Stimulated activated CD8-positive, alpha-beta memory T cell treated with anti-CD3 and anti-CD28 coated beads, Interleukin-7, amount 100 ng/mL, for 1 hour (primary cell): Measurements from ENCODE around the gene SGTA.
"Not testable (repeated sequence)": the region's sequence is repeated elsewhere in the genome, so short reads cannot be mapped to it uniquely, and the experiment has no call there.

ENCODE experiments used
- DNase-seq, 2 donors: peaks; one replicate each; pipeline ENCODE4 v3.0.0-alpha.2; 2020; ENCODE audit warnings: low read depth in 2 of 2

The SGTA gene, protein sequence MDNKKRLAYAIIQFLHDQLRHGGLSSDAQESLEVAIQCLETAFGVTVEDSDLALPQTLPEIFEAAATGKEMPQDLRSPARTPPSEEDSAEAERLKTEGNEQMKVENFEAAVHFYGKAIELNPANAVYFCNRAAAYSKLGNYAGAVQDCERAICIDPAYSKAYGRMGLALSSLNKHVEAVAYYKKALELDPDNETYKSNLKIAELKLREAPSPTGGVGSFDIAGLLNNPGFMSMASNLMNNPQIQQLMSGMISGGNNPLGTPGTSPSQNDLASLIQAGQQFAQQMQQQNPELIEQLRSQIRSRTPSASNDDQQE

DNA sequence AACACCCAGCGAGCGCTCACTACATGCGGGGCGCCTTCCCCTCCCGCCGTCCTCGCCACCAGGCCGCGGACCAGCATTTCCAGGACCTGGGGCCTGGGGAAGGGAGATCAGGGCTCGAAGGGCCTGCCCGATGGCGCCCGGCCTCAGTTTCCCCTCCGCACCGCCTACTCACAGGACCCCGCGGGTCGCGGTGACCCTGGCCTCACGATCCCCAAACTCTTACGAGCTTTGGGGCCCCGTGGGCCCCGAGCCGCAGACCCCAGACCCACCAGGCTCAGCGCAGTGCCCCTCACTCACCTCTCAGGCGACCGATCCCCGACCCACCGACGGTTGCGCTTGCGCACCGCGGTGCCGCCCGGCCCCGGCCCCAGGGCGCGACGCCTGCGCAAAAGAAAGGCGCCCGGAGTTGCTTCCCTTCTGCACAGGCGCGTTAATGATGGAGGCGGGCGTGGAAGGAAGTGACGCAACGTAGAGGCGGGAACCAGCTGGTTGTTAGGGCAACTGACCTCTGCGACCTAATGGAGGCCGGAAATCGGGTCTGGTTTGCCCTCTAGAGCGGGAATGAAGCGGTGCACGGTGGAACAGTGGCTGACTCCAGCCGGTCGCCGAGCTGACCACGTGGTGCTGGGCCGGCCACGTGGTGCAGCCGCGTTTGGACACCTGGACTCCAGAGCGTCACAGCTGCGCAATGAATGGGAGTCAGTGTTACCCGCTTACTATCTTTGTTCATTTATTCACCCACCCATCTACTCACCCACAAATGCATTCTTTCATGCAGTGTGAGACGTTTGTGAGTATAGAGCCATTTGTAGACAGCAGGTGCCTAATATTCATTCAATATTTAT, at the start of gene SGTA:
Gene SGTA, minus strand, starts transcription at position 338 of the 845 bp plus-strand sequence. CDS start 14,205 bp downstream, outside the sequence.
- DNase-seq: peak; percentile 92 to 94

- DNase-seq: no peak
Measured at GRCh38 chr19:2827840-2828489, 44.9 kb upstream of the SGTA start.

GRCh38 chr19:2827022-2827421, 43.9 kb upstream of the SGTA start:
- no peak for DNase-seq

GRCh38 chr19:2824129-2824528, 41.1 kb upstream of the SGTA start:
- no peak for DNase-seq

DNA sequence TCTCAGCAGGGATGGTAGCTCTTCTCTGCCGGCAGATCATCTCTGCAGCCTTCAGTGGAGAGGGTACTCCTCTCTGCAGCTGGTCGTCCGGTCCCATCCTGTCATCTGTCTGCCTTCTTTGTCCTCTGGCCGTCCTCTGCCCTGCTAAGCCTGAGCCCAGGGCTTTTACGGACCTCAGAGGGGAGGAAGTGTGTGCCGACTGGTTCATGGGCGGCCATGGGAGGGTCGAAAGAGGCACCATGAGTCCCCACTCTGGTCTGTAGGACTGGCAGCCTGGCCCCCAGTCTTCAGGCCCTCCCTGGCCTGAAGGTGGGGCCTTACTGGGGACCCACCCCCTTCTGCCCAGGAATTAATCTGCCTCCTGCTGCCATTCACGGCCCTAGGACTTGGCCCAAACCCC, 40.6 kb upstream of the SGTA start:
- DNase-seq: no peak

DNA sequence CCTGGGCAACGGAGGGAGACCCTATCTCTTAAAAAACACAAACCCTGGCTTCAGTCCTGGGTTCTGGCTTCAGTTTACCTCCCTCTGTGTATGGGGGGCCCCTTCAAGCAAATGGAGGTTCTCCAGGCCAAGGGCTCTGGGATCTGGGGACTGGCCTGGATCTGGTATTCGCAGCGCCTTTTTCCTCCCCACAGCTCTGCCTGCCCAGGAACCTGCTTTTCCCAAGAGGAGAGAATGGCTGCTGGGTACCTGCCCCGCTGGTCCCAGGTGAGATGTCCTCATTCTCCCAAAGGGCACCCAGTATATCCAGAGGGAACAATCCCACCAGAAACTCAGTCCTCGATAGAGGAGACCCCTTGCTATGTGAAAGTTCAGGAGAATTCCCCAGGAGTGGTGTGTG, 39.8 kb upstream of the SGTA start:
- DNase-seq: no peak

DNA sequence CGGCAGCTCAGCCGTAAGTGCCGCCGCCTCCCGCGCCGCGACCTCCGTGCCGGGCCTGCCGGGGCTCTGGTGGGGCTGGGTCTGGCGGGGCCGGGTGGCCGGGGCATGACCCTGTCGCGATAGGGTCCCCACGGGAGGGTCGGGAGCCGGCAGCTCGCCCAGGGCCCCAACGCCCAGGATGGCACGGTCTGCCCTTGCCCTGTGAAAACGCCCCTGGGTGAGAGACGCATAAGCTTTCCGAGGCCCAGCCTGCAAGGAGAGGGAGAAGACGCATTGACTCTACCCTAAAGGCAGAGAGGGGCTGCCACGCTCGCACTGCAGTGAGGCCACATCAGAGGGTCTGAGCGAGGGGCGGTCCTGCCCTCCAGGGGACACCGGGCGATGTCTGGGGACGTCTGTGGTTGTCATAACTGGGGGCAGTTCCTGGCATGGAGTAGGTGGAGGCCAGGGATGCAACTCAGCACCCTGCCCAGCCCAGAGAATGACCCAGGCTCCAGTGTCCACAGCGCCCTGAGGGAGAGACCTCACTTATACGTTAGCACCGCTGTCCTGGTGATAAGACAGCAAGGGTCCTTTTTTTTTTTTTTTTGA, 37.1 kb upstream of the SGTA start:
- DNase-seq: no peak

- DNase-seq: peak; percentile 96 to 97
Measured at GRCh38 chr19:2819540-2820111, 36.6 kb upstream of the SGTA start, which contains the start of gene ZNF554. TSS of gene ZNF554 (plus strand) at chr19:2819868. CDS start at chr19:2820072, 204 bp downstream.

GRCh38 chr19:2817237-2817829, 34.3 kb upstream of the SGTA start:
- not testable (repeated sequence) for DNase-seq

GRCh38 chr19:2816641-2817040, 33.6 kb upstream of the SGTA start:
- DNase-seq: no peak

DNA sequence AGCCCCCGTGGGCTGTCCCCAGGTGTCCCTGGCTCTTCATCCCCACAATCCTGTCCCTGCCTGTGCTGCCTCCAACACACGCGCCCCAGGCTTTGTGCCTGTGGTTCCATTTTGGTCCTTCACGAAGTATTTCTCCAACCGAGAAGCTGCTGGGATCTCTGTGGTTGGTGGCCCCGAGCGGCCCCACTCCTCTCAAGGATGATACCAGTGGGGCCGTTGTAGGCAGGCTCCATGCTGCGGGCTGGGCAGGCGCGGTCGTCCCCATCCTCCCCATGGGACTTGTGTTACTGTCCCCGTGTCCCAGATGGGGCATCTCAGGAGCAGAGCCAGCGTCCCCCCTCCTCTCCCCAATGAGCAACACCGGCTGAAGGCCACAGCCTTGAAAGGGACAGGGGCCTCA, 32.9 kb upstream of the SGTA start:
- DNase-seq: no peak

- no peak for DNase-seq
Measured at GRCh38 chr19:2815191-2815614, 32.1 kb upstream of the SGTA start.

GRCh38 chr19:2814426-2814825, 31.4 kb upstream of the SGTA start:
- DNase-seq: no peak

DNA sequence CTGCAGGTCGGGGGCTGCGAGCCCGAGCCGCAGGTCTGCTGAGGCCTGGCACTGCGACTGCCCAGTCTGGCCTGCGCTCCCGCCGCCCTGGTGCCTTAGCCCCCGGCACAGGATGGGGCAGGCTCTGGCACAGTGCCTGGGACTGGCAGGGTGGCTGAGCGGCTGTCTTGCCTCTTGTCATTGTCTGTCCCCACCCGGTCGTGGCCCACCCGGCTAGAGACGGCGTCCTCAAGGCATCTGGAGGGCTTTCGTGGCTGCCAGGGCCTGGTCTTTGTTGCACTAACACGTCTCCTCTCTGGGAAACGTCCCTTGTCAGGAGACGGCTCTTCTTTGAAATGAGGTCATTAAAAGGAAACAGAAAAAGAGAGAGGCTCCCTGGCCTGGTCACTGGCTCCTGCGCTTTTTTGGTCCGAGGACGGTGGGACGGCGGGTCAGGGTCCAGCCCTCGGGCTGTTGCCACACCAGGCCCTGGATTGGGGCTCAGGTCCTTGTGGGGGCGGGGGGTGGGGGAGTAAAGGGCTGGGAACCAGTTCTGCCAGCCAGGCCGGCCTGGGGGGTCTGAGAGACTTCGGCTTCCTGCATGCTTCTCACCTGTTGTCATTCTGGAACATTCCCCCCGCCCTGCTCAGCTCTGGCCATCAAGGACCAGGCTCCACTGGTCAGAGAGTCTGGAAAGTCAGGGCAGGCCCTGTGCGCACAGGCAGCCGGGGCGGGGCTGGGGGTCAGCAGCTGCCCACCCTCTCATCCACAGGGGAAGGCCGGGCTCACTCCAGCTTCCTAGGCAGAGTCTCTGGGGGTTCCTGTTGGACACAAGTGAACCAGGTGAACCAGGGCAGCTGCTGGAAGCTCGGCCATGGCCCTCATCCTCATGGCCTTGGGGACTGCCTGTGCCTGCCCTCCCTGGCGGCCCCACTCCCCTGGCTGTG, 30.4 kb upstream of the SGTA start:
- no peak for DNase-seq

- DNase-seq: no peak
Measured at GRCh38 chr19:2812414-2813234, 29.6 kb upstream of the SGTA start.

GRCh38 chr19:2811735-2812413, 28.8 kb upstream of the SGTA start:
- no peak for DNase-seq

DNA sequence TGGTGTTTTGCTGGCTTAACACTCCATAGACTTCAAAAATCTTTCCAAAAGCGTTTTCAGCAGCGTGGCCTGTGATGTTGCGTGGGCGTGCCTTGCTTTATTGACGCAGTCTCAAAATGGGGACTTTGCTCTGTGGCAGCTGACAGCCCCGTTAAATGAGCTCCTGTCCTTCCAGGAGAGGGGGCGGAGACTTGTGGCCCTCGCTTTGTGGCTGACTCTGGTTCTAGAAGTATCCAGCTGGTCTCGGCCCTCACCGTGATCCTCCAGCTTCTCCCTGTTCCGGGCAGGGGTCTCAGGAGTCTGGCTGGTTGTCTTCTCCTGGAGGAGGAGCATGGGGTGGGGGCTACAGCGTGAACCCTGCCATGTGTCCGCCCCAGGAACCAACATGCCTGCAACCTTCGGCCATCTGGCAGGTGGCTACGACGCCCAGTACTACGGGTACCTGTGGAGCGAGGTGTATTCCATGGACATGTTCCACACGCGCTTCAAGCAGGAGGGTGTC, 28.2 kb upstream of the SGTA start:
- no peak for DNase-seq
